GM12875 (cell line): ENCODE data around the gene OR7C1.
"Not testable (repeated sequence)": the region's sequence is repeated elsewhere in the genome, so short reads cannot be mapped to it uniquely, and the experiment has no call there.

ENCODE experiments used
- H3K4me3 ChIP-seq: one replicate; pipeline ENCODE4 v1.5.1; 2011; ENCODE audit warnings: low read depth, low read length, control low read depth
- TF ChIP-seq, protein P1 (sequence below): IDR thresholded peaks from 2 replicates; pipeline ENCODE4 v1.5.1; 2011; ENCODE audit warnings: low read depth, mild to moderate bottlenecking, control low read depth, inconsistent platforms, low read length, moderate library complexity, borderline replicate concordance; ENCODE audit not compliant: insufficient read depth

The OR7C1 gene

DNA sequence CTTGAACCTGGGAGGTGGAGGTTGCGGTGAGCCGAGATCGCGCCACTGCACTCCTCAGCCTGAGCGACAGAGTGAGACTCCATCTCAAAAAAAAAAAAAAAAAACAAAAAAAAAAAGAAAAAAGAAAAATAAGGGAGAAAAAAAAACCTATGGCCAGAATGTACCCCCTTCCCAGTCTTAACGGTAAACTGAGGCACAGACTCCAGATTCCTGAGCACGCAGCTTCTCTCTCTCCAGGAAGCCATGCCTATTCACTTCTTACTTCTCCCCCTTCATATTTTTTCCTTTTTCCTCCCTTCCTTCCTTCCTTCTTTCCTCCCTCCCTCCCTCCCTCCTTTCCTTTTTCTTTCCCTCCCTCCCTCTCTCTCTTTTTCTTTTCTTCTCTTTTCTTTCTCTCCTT is 62.0 kb downstream of the OR7C1 start:
- TF ChIP-seq, protein P1, sequence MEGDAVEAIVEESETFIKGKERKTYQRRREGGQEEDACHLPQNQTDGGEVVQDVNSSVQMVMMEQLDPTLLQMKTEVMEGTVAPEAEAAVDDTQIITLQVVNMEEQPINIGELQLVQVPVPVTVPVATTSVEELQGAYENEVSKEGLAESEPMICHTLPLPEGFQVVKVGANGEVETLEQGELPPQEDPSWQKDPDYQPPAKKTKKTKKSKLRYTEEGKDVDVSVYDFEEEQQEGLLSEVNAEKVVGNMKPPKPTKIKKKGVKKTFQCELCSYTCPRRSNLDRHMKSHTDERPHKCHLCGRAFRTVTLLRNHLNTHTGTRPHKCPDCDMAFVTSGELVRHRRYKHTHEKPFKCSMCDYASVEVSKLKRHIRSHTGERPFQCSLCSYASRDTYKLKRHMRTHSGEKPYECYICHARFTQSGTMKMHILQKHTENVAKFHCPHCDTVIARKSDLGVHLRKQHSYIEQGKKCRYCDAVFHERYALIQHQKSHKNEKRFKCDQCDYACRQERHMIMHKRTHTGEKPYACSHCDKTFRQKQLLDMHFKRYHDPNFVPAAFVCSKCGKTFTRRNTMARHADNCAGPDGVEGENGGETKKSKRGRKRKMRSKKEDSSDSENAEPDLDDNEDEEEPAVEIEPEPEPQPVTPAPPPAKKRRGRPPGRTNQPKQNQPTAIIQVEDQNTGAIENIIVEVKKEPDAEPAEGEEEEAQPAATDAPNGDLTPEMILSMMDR, result no peak
- no peak overlapping the region for H3K4me3 ChIP-seq

DNA sequence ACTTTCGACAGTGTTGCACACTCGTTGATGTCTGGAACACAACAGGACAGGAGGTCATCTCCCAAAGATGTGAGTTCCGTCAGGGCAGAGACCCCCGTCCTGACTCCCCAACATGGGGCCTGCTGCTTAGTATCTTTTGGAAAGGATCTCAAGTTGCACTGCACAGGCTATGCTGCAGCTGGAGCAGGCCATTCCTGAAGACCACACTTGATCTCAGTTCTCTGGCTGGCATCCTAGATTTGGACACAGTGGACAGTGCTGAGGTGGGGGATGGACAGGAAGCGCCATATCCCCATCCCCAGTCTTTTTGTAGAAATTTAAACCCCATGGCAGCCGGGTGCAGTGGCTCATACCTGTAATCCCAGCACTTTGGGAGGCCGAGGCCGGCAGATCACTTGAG is 62.5 kb downstream of the OR7C1 start:
- no peak overlapping the region for H3K4me3 ChIP-seq
- TF ChIP-seq, protein P1, result no peak

DNA sequence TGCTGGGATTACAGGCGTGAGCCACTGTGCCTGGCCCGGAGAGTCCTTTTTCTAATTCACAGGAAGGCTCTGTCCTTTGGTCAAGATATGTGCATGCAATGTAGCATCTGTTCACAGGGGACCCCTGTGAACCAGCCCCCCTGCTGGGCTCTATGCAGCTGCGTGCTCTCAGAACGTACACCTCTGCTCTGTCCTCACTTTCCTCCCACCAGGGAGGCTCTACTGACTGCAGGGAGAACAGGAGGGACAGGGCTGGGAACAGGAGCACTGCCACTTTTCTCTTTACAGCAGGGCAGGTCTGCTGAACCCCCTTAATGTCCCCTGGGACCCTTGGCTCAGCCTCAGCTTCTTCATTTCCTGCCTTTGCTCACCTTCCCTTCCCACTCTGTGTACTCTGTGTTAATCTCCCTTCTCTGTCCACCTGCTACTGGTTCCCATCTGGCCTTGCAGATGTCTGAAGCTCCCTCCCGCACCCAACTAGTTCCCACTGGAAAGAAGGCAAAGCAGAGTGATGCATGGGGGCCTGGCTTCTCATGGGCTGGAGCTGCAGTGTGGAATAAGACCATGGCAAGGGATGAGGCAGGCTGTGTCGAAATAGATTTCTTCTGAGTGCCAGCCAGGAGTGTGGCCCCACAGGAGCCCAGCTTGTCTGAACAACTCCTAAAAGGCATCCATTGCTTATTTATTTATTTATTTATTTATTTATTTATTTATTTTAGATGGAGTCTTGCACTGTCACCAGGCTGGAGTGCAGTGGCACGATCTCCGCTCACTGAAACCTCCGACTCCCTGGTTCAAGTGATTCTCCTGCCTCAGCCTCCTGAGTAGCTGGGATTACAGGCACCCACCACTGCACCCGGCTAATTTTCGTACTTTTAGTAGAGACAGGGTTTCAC is 63.8 kb downstream of the OR7C1 start:
- TF ChIP-seq, protein P1, result no peak
- H3K4me3 ChIP-seq, result no peak overlapping the region

DNA sequence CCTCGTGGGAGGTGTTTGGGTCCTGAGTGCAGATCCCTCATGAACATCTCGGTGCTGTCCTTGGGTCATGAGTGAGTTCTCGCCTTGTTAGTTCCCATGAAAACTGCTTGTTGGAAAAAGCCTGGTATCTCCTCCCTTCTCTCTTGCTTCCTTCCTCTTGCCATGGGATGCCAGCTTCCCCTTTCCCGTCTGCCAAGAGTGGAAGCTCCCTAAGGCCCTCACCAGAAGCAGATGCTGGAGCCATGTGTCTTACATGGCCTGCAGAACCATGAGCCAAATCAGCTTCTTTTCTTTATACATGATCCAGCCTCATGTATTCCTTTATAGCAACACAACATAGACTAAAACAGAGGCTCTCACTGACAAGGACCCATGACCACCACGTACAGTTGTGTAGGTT is 64.8 kb downstream of the OR7C1 start:
- TF ChIP-seq, protein P1, result no peak
- H3K4me3 ChIP-seq, result no peak overlapping the region

DNA sequence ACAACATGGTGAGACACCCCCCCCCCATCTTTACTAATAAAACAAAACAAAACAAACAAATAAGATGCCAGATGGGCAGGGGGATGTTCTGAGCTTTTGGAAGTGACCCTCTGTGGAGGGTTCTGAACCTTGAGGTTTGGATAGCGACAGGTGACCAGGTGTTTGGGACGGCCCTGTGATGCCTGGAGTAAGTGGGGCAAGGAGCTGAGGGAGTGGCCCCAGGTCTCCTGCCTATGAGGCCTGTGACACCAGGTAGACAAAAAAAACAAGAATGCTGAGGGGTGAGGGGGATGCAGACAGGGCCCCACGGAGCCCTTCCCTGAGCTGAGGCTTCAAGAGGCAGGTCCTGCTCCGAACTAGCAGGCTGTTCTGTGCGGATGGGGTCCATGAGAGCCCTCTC is 65.8 kb downstream of the OR7C1 start:
- TF ChIP-seq, protein P1, result no peak
- no peak overlapping the region for H3K4me3 ChIP-seq

DNA sequence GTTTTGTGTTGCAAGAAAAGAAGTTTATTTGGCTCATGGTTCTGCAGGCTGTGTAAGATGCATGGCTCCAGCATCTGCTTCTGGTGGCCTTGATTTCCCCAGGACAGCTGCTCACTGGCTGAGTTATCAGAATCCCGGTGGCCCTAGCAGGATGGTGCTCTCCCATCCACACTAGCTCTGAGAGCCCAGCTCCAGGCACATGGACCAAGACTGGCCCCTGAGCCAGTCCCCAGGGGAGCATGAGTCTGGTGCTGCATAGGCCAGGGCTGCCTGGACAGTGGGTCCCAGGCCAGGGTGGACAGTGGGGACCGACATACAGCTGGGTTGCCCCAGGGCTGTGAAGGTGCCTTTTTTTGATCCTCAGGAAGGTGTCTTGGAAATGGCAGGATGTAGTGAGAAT is 67.0 kb downstream of the OR7C1 start:
- no peak overlapping the region for H3K4me3 ChIP-seq
- TF ChIP-seq, protein P1, result no peak

DNA sequence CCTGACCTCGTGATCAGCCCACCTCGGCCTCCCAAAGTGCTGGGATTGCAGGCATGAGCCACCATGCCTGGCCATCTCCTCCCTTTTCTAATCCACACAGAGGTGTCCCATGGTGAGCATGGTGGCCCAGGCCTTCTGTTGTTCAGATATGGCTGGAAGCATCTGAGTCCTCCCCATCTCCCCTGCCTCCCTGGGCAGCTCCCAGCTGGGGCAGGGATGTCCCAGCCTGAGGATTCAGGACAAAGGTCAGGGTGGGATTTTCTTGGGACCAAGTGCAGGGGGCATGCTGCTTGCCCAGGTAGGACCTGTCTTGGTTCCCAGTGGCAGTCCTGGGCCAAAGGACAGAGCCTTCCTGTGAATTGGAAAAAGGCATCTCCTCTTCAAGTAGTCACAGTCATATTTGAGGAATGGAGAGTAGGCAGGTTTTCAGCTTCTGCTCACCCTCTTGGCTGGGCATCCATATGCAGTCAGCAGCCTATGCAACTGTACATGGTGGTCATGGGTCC is 67.5 kb downstream of the OR7C1 start:
- H3K4me3 ChIP-seq, result no peak overlapping the region
- TF ChIP-seq, protein P1, result no peak

DNA sequence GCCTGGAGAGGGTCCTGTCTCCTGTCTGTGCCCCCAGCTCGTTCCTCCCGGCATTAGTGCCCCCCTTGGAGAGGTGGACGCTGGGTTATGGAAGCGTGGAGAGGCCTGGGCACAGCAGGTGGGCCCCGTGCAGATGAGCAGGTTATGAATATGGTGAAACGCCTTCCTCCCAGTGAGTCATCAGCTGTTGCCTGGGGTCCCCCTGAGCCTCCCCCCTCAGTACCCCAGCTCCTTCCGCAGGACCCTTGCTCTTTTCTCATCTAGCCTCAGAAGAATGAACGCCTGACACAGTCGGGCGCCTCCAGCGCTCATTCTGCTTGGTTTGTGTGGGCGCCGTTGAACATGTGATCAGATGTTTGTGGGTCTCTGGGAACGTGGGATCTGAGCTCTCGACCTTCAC is 69.1 kb downstream of the OR7C1 start:
- not testable (repeated sequence) for H3K4me3 ChIP-seq

DNA sequence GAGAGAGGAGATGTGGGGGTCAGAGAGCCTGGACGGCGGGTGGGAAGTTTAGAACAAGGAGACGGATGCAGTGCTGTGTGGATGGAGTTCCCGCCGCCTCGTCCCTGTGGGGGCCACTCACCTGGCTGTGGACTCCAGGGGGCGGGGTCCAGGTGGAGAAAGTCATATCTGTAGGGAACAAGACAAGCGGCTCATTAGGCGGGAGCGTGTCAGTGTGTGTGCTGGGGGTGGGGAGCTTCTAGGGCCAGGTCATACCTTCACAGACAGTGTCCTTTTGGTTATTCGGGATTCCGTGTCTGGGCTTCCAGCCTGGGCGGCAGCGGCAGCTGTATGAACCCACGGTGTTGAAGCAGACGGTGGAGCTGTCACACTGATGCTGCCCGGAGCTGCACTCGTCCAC is 69.6 kb downstream of the OR7C1 start:
- H3K4me3 ChIP-seq, result not testable (repeated sequence)
